KG1 (cell line): ENCODE measurements around the gene HLA-DMA.

Experiments
- DNase-seq: peaks from one replicate; lab custom pipeline; 2025; lab: John Stamatoyannopoulos, UW

Gene HLA-DMA

GRCh38 chr6:32974541-32975308 lies 21.8 kb upstream of the HLA-DMA start:
- DNase-seq: no peak

- DNase-seq: no peak
These were observed 21.1 kb upstream of the HLA-DMA start for GRCh38 chr6:32974016-32974333.

DNA sequence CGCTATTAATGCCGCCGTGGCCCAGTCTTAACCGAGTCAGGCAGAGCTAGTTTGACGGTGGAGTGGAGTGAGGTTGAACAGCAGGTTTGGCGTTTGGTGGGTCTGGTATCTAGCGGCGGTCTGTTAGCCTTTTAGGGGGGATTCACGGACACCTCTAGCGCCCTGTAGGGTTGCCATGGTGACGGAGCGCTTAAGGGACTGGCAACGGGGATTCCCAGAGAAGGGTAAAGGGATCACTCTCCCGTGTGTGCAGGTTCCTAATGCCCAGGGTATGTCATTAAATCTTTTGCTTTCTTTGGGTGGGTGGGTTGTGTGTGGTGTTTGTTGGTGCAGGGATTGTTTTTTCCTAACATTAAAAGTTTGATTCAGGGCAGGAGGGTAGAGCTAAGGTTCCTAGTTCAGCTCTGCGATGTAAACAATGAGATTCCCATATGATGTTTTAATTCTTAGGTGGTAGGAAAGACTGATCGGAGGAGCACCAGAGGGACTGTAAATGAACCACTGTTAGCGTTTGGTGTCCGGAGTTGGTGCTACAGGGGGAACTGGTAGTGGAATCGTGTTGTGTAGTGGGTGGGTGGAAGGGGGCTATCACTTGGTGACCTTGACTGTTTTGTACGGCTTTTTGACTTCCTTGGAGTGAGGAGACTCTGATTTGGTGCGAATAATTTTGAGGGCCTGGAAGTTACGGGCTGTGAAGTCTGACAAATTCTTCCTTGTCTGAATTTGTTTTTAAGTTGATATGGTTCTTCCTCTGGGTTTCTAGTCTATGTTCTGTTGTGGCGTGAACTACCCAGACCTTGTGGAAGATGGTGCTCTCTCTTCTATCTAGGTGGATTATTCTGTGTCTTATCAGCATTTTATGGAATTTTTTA lies 20.5 kb upstream of the HLA-DMA start:
- no peak for DNase-seq

GRCh38 chr6:32972353-32973143 lies 19.7 kb upstream of the HLA-DMA start:
- peak; percentile 85 for DNase-seq

DNA sequence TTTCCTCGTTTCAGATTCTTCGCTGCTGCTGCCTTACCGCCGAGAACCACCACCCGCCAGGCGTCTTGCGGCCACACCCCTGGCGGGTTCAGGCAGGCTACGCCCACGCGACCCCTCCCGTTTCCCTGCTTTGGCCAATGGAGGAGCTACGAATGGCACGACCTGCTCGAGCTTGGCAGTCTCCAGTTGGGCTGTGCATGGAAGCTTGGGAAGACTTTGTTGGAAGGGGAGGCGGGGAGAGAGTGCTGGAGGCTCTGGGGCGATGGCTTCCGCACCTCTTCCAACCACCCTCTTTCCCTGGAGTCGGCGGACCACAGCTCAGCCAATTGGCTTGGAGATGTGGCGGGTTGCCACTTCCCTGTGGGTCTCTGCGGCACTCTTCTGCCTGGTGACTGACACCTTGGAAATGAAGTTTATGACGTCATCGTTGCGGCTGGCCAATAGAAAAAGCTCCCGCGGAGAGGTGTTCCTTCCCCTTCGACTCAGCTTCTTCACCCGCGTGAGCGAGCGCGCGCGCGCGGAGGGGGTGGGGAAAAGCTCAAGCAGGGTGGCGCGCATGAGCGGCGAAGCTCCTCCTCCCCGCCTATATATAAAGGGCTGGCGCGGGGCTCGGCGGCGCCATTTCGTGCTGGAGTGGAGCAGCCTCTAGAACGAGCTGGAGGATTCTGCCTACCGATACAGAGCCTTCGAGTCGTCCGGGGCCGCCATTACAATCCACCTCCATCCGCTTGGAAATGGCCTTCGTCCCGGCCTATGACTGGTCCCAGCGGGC lies 18.9 kb upstream of the HLA-DMA start:
- peak; percentile 97 for DNase-seq

DNA sequence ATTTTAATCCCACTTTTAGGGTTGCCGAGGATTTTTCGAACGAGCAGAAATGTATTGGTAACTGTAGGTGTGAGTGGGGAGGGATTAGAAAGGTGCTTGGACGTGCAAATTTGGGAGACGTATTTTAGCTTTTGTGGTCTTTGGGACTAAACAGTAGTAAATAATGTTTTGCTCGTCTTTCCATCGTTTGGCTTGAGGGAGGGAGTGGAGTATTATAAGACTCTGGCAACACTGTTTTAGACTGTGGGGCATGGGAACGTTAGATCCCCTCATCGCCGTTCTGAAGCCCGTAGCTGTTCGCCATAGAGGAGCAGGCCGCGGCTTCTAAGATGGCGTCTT lies 18.3 kb upstream of the HLA-DMA start:
- DNase-seq: no peak

DNA sequence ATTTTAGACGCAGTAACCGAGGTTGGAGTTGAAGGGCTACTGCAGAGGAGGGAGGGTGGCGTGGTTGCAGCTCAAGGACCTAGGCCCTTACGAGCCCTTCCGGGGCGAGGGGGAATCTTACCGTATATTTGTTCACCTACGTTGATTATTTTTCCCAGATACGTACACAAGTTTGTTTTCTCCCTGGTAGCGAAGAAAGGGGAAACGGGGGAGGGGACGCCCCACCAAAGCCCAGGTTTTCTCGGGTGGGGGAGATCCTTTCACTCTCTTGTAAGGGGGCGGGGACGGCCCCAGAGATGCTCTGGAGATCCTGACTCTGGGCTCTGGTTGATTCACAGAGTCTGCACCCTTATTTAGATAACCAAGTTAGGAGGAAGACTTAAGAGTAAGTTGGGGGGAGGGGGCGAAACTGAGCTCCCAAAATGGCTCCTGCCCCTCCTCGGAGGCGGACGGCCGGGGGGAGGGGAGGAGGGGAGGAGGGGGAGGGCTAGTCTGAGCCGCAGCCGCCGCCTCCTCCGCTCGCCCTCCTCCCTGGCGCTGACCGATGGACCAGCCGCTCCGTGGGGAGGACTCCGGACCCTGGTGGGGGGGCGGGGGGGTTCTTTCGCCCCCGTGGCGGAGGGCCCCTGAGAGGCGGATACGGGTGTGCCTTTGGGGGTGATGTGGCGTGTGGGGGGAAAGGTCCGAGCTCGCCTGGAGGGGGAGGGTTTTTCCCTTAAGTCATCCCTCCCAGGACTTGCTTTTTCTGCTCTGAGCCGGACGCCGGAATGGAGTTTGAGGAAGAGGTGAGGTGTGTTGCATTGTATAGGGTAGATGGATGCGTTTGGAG lies 17.7 kb upstream of the HLA-DMA start:
- peak; percentile 90 for DNase-seq

DNA sequence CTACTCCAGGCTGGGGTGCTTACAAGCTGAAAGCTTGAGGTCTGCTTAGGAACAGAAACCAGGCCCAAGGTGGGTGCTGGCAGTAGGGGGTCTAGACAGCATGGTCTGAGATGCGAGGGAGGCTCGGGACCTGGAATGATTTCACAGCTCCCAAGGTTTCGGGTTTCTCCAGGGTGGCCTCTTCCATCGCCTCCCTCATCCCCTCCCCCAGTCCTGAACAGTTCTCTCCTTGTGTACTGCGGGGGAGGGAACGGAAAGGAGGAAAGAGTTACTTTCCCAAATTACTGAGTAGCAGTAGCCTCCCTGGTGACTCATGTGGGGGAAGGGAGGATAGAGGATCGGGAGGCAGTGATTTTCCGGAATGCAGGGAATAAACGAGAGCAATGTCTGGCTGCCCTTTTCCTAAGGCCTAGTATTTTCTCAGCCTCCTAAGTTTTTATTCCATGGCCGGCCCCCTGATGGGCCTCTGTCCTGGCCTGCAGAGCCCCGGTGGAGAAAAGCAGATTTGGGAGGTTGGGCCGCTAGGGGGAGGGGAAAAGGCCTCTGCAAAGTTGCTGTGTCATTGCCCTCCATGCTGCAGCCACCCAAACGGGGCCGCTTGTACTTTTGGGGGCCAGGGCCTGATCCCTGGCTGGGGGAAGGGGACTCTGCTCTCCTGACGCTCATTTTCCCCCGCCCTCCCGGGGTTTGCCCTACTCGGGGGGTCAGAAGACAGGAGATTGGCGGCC lies 17.0 kb upstream of the HLA-DMA start:
- no peak for DNase-seq

- peak; percentile 89 for DNase-seq
These were observed 16.2 kb upstream of the HLA-DMA start for GRCh38 chr6:32968867-32969684.

DNA sequence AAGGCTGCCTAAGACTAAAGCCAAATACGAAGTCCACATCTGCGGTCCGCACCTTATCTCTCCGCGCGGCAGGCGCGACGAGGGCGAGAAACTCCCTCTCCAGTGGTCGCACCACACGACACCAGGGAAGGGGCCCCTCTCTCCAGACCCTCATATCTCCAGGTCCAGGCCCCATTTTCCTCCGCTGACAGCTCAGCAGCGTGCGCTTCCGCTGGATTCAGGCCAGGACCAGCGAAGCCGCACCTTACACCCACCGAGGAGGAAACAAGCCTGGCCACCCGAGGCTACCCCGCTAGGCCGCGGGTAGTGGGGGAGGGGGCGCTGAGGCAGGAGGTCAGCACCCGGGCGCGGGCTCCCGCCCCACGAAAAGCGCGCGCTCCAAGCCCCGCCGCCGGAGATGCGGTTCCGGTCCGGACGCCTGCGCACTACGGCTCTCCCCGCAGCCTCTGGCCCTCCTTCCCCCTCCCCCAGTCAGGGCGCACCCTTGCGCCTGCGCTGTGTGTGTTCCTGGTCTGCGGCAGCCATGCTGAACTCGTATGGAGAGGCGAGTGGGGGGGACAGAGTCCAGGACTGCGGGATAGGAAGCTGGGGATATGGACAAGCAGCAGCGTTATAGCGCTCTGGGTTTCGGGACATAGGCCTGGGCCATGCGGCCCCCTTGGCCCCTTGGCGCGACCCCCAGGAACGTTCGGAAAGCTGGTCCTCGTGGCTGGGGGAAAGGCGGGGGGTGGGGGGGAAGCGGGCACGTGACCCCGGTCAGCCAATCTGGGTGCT lies 15.4 kb upstream of the HLA-DMA start, which contains the start of gene BRD2:
BRD2 (plus strand) TSS at position 502 of the 774 bp plus-strand sequence. CDS start 4,305 bp downstream, outside the sequence.
- peak; percentile 96 for DNase-seq

DNA sequence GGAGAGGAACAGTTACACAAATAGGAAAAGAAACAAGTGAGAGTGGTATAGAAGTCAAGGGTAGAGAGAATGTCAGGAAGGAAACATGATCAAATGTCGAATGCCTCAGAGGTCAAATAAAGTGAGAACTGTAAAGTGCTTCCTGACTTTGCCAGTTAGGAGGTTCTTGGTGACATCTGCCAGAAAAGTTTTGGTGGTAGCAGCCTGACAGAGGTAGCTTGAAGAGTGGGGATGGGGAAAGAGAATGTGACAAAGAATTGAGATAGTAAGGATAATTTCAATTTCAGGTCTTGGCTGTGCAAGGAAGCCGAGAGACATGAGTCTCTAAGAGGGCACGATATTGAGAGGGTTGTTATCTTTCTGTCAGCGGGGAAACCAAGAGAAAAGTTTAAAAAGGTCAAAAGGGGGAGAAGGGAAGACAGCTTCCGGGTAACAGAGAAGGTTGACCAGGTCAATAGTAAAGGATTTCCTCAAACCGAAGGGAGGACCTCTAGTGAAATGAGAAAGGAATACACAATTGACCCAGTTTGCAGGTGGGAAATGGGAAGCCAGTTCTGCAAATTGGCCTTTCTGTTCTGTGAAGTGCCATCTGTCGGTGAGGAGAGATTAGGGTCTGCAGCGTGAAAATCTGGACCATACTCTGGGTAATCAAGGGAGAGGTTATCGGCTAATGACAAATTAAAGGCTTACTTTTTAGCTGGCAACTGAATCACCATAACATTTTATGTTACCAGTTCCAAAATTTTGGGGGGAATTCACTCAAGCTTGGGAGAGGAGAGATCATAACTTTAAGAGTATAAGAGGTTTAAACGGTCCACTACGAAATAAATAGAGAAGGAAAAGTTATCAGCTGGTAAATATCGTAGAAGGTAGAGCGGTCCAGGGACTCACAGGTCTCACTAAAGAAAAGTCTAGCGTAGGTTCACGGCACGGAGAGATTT lies 14.5 kb upstream of the HLA-DMA start:
- DNase-seq: peak; percentile 56

DNA sequence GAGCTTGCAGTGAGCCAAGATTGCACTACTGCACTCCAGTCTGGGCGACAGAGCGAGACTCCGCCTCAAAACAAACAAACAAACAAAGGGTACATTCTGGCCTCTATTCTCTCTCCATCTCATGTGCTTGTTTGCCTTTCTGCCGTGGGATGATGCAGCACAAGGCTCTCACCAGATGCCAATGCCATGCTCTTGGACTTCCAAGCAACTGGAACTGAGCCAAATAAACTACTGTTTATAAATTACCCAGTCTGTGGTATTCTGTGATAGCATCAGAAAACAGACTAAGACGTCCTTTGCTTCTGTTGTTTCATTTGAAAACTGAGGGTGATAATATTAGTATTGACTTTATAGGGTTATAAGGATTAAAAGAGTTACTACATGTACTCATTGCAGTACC lies 11.9 kb upstream of the HLA-DMA start:
- DNase-seq: no peak

- no peak for DNase-seq
These were observed 11.0 kb upstream of the HLA-DMA start for GRCh38 chr6:32963866-32964265.

- no peak for DNase-seq
These were observed 9.4 kb upstream of the HLA-DMA start for GRCh38 chr6:32962213-32962826.

DNA sequence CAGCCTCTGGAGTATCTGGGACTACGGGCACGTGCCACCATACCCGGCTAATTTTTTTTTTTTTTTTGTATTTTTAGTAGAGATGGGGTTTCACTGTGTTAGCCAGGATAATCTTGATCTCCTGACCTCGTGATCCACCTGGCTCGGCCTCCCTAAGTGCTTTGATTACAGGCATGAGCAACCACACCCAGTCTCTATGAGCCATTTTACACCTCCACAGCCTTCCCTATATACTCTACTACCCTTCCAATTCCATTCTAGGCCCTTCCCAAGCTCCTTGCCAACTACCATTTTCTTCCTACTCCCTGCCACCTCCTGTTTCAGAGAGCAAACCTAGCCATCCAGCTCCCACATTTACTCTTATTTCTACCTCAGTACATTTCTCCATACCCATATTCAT lies 7.7 kb upstream of the HLA-DMA start:
- no peak for DNase-seq

GRCh38 chr6:32956176-32956575 lies 3.3 kb upstream of the HLA-DMA start:
- no peak for DNase-seq
